SH-SY5Y (cell line): Measurements from ENCODE around the gene BTNL8.

Experiments used
- GATA2 ChIP-seq: IDR thresholded peaks from 2 replicates; pipeline ENCODE4 v1.6.1; 2011; ENCODE audit warnings: mild to moderate bottlenecking, low read depth, low read length
- GATA3 ChIP-seq: IDR thresholded peaks from 2 replicates; pipeline ENCODE4 v1.6.1; 2011; ENCODE audit warnings: low read depth, mild to moderate bottlenecking, low read length, moderate library complexity

The BTNL8 gene

GRCh38 chr5:180868960-180869359 lies 30.0 kb upstream of the BTNL8 start:
- TF ChIP-seq GATA3 (no peak), GATA2 (no peak)

DNA sequence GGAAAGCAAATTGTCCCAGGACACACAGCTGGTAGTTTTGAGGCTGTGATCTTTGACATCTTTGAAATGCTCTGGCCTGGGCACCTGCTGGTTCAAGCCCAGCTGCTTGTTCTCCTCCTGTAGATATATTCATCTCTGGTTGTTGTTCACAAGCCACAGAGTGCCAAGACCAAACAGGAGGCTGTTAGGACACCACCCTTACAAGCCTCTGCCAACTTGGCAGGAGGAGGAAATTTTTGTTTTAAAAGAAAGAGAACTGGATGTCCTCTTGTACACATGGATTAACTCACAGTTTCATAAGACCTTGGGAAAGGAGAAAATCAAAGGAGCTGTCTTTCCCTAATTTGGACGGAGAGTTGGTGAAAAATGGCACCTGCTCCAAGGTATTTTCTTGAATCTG lies 29.4 kb upstream of the BTNL8 start:
- TF ChIP-seq GATA2 (no peak), GATA3 (no peak)

DNA sequence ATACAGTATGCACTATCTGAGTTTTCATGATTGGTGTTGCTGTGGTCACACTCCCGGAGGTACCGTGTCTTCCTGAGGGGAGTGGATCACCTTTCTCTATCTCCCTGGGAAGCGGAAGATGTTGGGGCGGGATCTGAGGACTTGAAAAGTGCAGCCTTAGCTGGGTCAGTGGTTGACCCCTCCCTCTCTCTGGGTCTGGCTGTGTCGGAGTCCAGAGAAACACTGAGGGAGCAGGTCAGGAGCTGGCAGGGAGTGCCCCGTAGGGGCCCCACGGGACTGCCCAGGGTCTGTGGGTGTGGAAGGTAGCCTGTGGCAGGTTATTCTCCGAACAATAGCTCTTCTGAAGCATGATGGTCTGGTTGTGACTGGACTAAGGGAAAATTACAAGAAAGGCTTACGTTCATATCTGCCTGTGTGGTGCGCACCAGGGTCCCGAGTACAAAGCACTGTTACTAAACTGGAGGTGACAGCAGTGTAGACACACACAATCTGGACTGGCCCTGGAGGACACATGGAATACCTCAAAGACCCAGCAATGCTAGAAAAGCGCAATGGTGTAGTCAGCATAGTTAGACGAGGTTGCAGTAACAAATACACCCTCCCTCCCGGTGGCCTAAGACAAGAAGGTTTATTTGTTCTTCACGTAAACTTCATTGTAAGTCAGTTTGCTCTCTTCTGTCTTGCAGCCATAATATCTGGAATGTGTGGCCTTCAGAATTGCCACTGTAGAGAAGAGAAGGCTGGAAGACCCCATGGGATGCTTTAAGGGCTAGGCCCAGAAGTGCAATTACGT lies 28.5 kb upstream of the BTNL8 start:
- TF ChIP-seq GATA3 (no peak), GATA2 (no peak)

DNA sequence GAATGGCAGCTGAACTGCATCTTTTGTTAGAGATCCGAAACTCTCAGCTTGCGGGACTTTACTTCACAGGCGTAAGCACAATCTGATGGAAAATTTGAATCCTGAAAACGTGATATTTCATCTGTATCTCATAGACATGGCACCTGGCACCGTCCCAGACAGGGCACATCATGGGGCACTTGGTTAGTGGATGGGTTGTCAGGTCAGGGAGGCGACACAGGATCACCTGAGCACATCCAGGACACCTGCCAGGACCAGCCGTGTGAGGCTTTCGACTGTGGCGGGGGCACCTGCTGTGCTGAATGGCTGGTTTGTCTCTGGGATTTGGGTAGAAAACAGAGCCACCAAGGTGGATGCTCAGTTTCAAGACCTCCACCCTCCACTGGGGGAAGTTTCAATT lies 26.5 kb upstream of the BTNL8 start:
- TF ChIP-seq GATA2 (no peak), GATA3 (no peak)

DNA sequence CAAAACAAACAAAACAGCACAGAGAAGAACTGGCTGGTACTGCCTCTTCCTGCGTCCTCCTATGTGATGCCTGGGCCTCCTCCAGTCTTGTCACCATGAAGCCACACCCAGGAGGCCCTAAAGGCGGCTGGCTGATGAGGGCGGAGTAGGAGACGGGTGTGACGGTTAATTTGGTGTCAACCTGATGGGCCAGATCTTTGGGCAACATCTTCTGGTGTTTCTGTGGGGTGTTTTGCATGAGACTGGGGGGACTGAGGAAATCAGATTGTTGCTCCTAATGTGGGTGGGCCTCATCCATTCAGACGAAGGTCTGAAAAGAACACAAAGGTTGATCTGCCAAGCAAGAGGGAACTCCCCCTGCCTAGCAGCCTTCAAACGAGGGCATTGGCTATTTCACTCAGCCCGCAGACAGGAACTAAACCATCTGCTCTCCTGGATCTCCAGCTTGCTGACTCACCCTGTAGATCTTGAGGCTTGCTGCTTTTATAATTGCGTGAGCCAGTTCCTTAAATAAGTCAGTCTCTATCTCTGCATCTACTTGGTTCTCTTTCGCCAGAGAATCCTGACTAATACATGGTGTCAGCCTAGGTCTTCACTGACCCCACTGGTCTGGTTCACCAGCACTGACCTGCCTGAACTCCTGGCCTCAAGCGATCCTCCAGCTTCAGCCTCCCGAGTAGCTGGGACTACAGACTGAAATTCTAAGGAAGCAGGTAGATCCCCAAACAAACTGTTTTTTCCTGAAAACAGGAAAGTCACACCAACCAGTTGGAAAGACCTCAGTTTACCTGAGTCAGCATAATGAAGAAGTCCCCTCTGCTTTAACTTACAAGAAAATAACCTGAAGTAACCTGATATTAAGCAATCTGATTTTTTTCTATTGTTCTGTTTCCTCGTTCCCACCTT lies 25.1 kb upstream of the BTNL8 start:
- TF ChIP-seq GATA3, result no peak

- no peak for TF ChIP-seq GATA3
- no peak for TF ChIP-seq GATA2
Measured at GRCh38 chr5:180874804-180875582, 24.0 kb upstream of the BTNL8 start.

- no peak for TF ChIP-seq GATA3
- no peak for TF ChIP-seq GATA2
Measured at GRCh38 chr5:180875860-180876426, 23.0 kb upstream of the BTNL8 start.

DNA sequence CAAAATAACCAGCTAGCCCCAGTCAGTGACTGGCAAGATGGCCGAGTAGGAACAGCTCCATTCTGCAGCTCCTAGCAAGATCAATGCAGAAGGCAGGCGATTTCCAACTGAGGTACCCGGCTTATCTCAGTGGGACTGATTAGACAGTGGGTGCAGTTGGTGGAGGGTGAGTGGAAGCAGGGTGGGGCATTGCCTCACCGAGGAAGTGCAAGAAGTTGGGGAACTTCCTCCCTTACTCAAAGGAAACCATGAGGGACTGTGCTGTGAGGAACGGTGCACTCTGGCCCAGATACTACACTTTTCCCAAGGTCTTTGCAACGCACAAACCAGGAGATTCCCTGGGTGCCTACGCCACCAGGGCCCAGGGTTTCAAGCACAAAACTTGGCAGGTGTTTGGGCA lies 9.6 kb upstream of the BTNL8 start:
- no peak for TF ChIP-seq GATA2

GRCh38 chr5:180900178-180900577 lies 1.2 kb downstream of the BTNL8 start:
- TF ChIP-seq GATA2, result no peak
- no peak for TF ChIP-seq GATA3

GRCh38 chr5:180901319-180902009 lies 2.5 kb downstream of the BTNL8 start:
- no peak for TF ChIP-seq GATA2
- TF ChIP-seq GATA3, result no peak

DNA sequence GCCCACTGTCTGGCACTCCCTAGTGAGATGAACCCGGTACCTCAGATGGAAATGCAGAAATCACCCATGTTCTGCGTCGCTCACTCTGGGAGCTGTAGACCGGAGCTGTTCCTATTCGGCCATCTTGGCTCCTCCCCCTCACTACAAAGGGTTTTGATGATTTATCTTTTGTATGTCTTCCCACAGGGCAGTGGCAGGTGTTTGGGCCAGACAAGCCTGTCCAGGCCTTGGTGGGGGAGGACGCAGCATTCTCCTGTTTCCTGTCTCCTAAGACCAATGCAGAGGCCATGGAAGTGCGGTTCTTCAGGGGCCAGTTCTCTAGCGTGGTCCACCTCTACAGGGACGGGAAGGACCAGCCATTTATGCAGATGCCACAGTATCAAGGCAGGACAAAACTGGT lies 9.4 kb downstream of the BTNL8 start:
- TF ChIP-seq GATA2 (no peak), GATA3 (no peak)

GRCh38 chr5:180908998-180909731 lies 10.2 kb downstream of the BTNL8 start:
- no peak for TF ChIP-seq GATA2
- TF ChIP-seq GATA3, result no peak

- no peak for TF ChIP-seq GATA2
- TF ChIP-seq GATA3, result no peak
Measured at GRCh38 chr5:180909782-180910181, 10.8 kb downstream of the BTNL8 start.
